Aorta (tissue), 5 donors: ENCODE data around the gene ZMYND10. TPM values are rescaled to one million over a fixed set of nuclear protein-coding genes. Genes with fewer than 3 reads are reported as not detected.

Experiments
- ATAC-seq: fragments of 200-7000 bp; cut with Tn5 transposase; one replicate; pipeline ENCODE4 v1.9.1; 2022; ENCODE audit warnings: moderate library complexity; ENCODE audit not compliant: low FRiP score
- DNase-seq, 2 donors: peaks; one replicate each; pipeline ENCODE4 v3.0.0-alpha.2; 2020
- H3K27ac ChIP-seq, 2 donors: one replicate each; pipeline ENCODE4 v1.5.1; 2013; ENCODE audit warnings: low read length in 2 of 2, mild to moderate bottlenecking in 2 of 2, moderate library complexity in 2 of 2, control low read depth in 1 of 2, inconsistent platforms in 1 of 2, low read depth in 1 of 2
- H3K27me3 ChIP-seq, 2 donors: one replicate each; pipeline ENCODE4 v1.6.1; 2013; ENCODE audit warnings: control low read depth in 1 of 2, low read length in 1 of 2, mild to moderate bottlenecking in 1 of 2, moderate library complexity in 1 of 2; ENCODE audit not compliant: insufficient read depth in 2 of 2, control insufficient read depth in 1 of 2
- H3K36me3 ChIP-seq, 2 donors: one replicate each; pipeline ENCODE4 v1.6.1; 2013; ENCODE audit warnings: control low read depth in 1 of 2, low read length in 1 of 2, mild to moderate bottlenecking in 1 of 2; ENCODE audit not compliant: insufficient read depth in 2 of 2, control insufficient read depth in 1 of 2
- H3K4me1 ChIP-seq, 2 donors: one replicate each; pipeline ENCODE4 v1.6.1; 2013; ENCODE audit warnings: low read length in 2 of 2, control low read depth in 1 of 2, mild to moderate bottlenecking in 1 of 2, moderate library complexity in 1 of 2; ENCODE audit not compliant: insufficient read depth in 2 of 2, control insufficient read depth in 1 of 2
- H3K4me3 ChIP-seq, 2 donors: one replicate each; pipeline ENCODE4 v1.5.1; 2013; ENCODE audit warnings: low read length in 2 of 2, control low read depth in 1 of 2, mild to moderate bottlenecking in 1 of 2
- H3K9me3 ChIP-seq: one replicate; pipeline ENCODE4 v1.6.1; 2013; ENCODE audit warnings: mild to moderate bottlenecking, low read length; ENCODE audit not compliant: control insufficient read depth
- WGBS, 2 donors: extraction: QIAGEN DNeasy Blood & Tissue Kit; methylation state at CpG; one replicate each; pipeline ENCODE4 v1.1.7; 2013; 5-methylcytosine and 5-hydroxymethylcytosine counted together
- intact Hi-C, 2 donors: fragments of 100-400 bp; cut with DNase I; formaldehyde crosslinking; loops; one replicate each; pipeline versions ENCODE4 v1.14.2 to v1.15.0; 2022
- polyA plus RNA-seq, 2 donors: library from polyadenylated mRNA; stranded (reverse); fragments of 200-250 nt; gene quantifications; one replicate each; pipeline ENCODE4 v1.2.3, GENCODE V29; 2013
- total RNA-seq, 2 donors: library from RNA; stranded (reverse); fragmentation: NEBNext Ultra II Directional; extraction: Animal tissue kit (Norgen Biotek cat#: 25700); gene quantifications; one replicate each; pipeline ENCODE4 v1.2.1, GENCODE V29; 2021
- donor health status: healthy with polysubstance abuse.
- donor health status: Bipolar disorder and iron deficiency.
- donor health status: DM: no; HTN: no; CAD: no.
- donor health status: DM: no; HTN: no; CAD: no.
- donor health status: DM: yes; HTN: yes; CAD: no.

Gene ZMYND10
- total and polyA plus RNA-seq, 4 donors = 0.13 to 3.5 (median 0.82) TPM

GRCh38 chr3:50373146-50374051 lies 27.9 kb upstream of the ZMYND10 start:
- no peaks in the 10 kb centered on the region for H3K36me3 ChIP-seq
- H3K27me3 ChIP-seq = no peaks in the 10 kb centered on the region
- 65 to 67% methylated on average over 12 of the region's 12 CpGs for WGBS, 2 donors
- intact Hi-C loops = no loop called here
- H3K4me3 ChIP-seq = no peak overlapping the region
- no peak for ATAC-seq
- DNase-seq = no peak
- no peaks in the 10 kb centered on the region for H3K4me1 ChIP-seq
- H3K27ac ChIP-seq = no peak overlapping the region
- no peaks in the 10 kb centered on the region for H3K9me3 ChIP-seq

- DNase-seq (no peak), ATAC-seq (no peak)
- H3K36me3 ChIP-seq = no peaks in the 10 kb centered on the region
- no peak overlapping the region for H3K4me3 ChIP-seq
- intact Hi-C loops = no loop called here
- H3K9me3 ChIP-seq = no peaks in the 10 kb centered on the region
- WGBS, 2 donors = 80 to 83% methylated on average over 8 of the region's 8 CpGs
- no peaks in the 10 kb centered on the region for H3K4me1 ChIP-seq
- H3K27ac ChIP-seq = no peak overlapping the region
- no peaks in the 10 kb centered on the region for H3K27me3 ChIP-seq
These were observed 26.8 kb upstream of the ZMYND10 start for GRCh38 chr3:50372349-50372748.

GRCh38 chr3:50371133-50371685 lies 25.7 kb upstream of the ZMYND10 start:
- no peaks in the 10 kb centered on the region for H3K4me1 ChIP-seq
- no peaks in the 10 kb centered on the region for H3K9me3 ChIP-seq
- H3K36me3 ChIP-seq = no peaks in the 10 kb centered on the region
- 88 to 91% methylated on average over 3 of the region's 3 CpGs for WGBS, 2 donors
- ATAC-seq = no peak
- intact Hi-C loops = no loop called here
- H3K27ac ChIP-seq = no peak overlapping the region
- H3K27me3 ChIP-seq = no peaks in the 10 kb centered on the region
- H3K4me3 ChIP-seq = no peak overlapping the region
- DNase-seq = no peak

GRCh38 chr3:50370594-50370993 lies 25.1 kb upstream of the ZMYND10 start:
- no peaks in the 10 kb centered on the region for H3K9me3 ChIP-seq
- intact Hi-C loops = no loop called here
- H3K27ac ChIP-seq = no peak overlapping the region
- no peaks in the 10 kb centered on the region for H3K4me1 ChIP-seq
- no peak overlapping the region for H3K4me3 ChIP-seq
- ATAC-seq = no peak
- no peak for DNase-seq
- H3K27me3 ChIP-seq = no peaks in the 10 kb centered on the region
- H3K36me3 ChIP-seq = no peaks in the 10 kb centered on the region
- 50 to 51% methylated on average over 14 of the region's 14 CpGs for WGBS, 2 donors

- Histone ChIP-seq H3K27ac (no peak overlapping the region), H3K36me3 (no peaks in the 10 kb centered on the region), H3K4me1 (no peaks in the 10 kb centered on the region), H3K4me3 (no peak overlapping the region), H3K27me3 (no peaks in the 10 kb centered on the region), H3K9me3 (no peaks in the 10 kb centered on the region)
- ATAC-seq (no peak), DNase-seq (no peak)
- 73 to 78% methylated on average over 9 of the region's 9 CpGs for WGBS, 2 donors
- intact Hi-C loops = loop anchor here in 1 of 2 donors (5.0 kb wide), 1 partner anchor 148 kb away; no protein-coding TSS in a partner anchor
These were observed 23.6 kb upstream of the ZMYND10 start for GRCh38 chr3:50369012-50369670.

GRCh38 chr3:50365842-50366220 lies 20.3 kb upstream of the ZMYND10 start:
- intact Hi-C loops = loop anchor here in 1 of 2 donors (5.0 kb wide), 1 partner anchor 151 kb away; no protein-coding TSS in a partner anchor
- no peaks in the 10 kb centered on the region for H3K4me1 ChIP-seq
- no peak overlapping the region for H3K4me3 ChIP-seq
- DNase-seq (no peak), ATAC-seq (no peak)
- H3K27ac ChIP-seq = no peak overlapping the region
- no peaks in the 10 kb centered on the region for H3K9me3 ChIP-seq
- no peaks in the 10 kb centered on the region for H3K27me3 ChIP-seq
- 91 to 92% methylated on average over 5 of the region's 5 CpGs for WGBS, 2 donors
- no peaks in the 10 kb centered on the region for H3K36me3 ChIP-seq

- ATAC-seq = peak; percentile 88
- 12 to 13% methylated on average over 45 to 53 of the region's 53 CpGs for WGBS, 2 donors
- Histone ChIP-seq H3K4me1 (no peaks in the 10 kb centered on the region), H3K27me3 (no peaks in the 10 kb centered on the region), H3K36me3 (no peaks in the 10 kb centered on the region), H3K9me3 (no peaks in the 10 kb centered on the region), H3K27ac (no peak overlapping the region), H3K4me3 (peak overlapping the region; percentile 5 to 30)
- intact Hi-C loops = loop anchor here in 1 of 2 donors (5.0 kb wide), 1 partner anchor 152 kb away; no protein-coding TSS in a partner anchor
- peak; percentile 89 to 93 for DNase-seq
These were observed 19.7 kb upstream of the ZMYND10 start for GRCh38 chr3:50365080-50365841.

- 17 to 23% methylated on average over 36 to 48 of the region's 48 CpGs for WGBS, 2 donors
- Histone ChIP-seq H3K4me1 (no peaks in the 10 kb centered on the region), H3K27ac (no peak overlapping the region), H3K9me3 (no peaks in the 10 kb centered on the region), H3K27me3 (no peaks in the 10 kb centered on the region), H3K36me3 (no peaks in the 10 kb centered on the region), H3K4me3 (peak overlapping the region; percentile 5 to 30)
- DNase-seq (peak in 1 of 2 donors; percentile 86), ATAC-seq (peak; percentile 49)
- intact Hi-C loops = loop anchor here in 1 of 2 donors (5.0 kb wide), 2 partner anchors 153 to 178 kb away; no protein-coding TSS in a partner anchor
These were observed 19.1 kb upstream of the ZMYND10 start for GRCh38 chr3:50364573-50365079.
